ENCODE measurements around the gene ZEB2.

The ZEB2 gene

DNA sequence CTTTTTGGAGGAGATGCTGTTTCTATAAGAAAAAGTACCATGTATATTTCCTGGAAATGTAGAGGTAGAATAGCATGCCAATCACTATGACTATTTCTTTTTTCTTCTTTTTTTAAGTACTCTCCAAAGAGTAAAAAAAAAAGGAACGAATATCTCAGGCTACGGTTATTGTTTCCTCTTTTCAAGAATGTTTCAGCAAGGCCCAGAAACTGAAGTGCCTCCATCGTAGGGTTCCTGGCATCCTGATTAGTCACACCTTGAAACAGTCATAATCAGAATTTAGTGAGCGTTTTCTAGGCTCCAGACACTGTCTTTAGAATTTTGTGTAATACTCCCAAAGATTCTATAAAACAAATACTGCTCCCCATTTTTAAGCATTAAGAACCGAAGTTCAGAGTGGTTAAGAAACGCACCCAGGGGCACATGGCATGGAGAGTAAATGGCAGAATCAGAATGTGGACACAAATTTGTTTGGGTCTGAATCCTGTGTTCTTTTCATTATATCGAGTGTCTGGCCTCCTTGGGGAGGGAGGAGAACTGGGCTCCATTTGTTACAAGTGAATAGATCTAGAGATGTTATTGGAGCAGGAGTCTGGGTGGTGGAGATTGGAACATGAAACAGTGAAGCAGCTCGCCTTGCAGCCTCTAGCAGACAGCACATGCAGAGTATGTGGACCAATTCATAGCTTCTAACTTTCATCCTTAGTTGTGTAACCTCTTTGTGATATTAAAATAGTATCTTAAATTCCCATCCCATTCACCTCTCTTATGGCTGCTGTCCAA lies 26.7 kb downstream of the ZEB2 start:
- no peak for DNase-seq

DNA sequence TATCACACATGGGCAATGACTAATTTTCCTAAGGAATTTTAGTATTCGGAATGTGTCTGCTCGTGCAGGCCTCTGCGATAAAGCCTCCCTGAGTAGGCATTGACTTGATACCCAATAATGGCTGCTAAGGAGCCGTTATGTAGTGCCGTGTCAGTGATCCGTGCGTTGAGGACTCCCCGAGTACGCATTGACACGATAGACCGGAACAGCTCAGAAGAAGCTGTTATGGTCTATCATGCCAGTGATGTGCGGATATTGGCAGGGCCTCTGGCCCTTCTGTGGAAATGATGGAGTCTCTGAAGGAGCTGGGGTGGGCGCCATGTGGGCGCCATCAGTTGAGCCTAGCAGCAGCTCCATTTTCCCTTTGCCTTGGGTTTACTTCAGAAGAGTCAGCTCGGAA lies 29.1 kb downstream of the ZEB2 start:
- no peak for DNase-seq

DNA sequence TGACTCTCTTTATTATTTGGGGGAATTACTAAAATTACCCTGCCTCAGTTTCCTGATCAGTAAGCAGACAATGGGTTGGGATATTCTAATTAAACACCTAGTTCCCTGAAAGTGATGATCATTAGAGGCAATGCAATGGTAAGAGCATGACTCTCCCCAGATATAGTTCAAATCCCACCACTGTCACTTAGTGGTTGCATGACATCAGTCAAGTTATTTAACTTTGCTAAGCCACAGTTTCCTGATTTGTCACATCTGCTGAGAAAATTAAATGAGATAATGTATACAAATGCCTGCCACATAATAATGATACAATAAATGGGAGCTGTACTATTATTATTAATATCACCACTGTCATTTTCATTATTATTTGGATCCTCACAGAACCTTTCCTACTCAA lies 29.9 kb downstream of the ZEB2 start:
- no peak for DNase-seq

DNA sequence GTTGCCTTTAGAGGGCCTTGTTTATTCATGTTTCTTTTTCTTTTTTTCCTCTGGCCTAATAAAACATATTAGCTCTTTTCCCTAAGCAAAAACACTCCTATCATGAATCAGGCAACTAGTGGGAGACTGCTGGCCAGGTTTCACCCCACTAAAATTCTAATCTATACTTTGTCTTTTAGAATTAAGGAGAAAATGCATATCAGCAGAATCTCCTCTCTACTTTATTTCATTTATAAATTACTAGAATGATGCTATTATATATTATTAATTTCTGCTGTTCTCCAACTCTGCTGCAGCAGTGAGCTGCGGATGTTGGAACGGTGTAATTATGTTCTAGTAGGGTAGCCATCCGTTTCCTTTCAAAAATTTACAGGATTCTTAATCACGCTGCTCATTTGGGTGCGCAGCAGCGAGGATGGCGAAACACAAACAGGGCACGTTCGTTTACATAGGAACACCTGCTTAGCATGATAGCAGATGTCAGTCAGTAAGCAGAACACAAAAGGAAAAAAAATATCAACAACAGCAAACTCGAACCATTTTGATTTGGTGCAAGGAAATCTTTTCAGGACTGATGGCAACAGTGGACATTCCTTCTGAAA lies 30.5 kb downstream of the ZEB2 start:
- no peak for DNase-seq

DNA sequence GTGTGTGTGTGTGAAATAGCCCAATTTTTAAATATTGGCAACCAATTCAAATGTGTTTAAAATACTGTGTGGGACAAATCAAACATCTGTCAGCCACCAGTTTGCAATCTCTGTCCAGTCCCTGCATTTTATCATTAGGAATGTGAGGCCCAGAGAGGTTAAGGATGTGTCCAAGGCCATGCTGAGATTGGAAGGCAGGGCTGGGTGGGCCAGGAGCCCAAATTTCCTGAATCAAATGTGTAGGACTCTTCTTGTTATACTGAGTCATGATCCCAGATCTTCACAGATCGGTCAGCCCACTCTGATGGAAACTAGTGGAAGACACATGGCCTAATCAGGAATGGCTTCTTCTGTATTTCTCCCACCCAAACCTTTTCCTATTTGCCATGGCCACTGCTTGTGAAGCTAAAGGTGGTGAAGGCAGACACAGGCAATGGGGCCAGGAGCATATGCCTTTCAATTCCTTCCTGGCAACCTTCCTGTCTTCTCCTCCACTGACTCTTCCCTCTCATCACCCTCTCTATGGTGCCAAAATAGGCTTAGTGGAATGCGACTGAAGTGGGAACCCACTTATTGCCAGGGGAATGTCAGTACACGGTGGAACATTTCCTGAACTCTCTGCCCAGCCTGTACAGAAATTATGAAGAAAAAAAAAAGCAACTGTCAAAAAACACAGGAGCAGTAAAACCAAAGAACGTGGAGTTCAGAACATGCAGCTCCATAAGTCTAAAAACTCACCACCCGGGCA lies 35.5 kb downstream of the ZEB2 start:
- no peak for DNase-seq

DNA sequence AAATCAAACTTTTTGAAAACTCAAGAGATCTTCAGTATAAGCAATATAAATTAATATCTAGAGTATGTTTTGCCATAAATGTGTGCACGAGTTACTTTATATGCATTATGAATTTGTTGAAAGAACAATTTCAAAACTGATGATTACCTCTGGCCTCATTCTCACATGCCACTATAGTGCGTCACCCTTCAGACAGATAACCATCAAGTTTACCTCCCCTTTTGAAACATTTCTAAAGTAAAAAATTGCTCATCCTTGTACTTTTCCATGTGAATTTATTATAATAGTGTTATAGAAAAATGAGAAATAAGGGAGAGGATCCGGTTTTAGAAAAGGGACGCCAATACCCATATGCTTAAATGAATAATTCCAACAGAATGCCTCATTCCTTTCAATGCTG lies 38.3 kb downstream of the ZEB2 start:
- no peak for DNase-seq

DNA sequence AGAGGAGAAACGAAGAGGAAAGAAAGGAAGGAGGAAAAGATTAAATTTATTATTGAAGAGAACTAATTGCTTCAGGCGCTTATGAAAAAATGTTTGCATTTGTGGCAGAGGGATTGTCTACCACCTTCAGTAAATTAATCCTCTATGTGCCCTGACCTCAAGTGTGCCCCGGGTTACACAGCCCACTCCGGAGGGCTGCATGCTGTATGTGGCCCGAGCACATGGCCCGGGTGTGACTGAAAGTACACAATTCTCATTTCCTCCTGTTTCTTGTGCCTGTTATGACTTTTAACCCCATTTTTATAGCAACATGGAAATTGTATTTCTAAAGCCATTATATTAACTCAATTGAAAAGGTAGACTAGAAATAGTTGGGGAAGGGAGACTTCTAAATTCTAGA lies 38.8 kb downstream of the ZEB2 start:
- DNase-seq: no peak

DNA sequence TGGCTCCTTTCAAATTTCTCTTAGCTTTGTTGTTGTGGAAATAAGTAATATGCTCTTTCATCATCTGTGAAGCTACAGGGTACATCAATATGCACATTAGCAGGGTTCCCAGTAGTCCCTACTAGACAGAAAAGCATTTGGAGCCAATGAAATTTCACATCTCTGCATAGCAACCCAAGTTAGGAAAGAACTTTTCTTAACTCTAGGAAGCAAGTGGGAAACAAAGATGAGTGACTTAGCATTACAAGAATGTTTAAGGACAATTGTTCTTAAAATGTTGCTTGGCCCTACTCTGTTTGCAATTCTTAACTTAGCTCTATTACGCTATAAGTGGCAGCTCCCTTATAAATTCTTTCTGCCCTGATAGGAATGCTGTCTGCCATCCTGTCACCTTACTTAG lies 39.6 kb downstream of the ZEB2 start:
- DNase-seq: no peak

DNA sequence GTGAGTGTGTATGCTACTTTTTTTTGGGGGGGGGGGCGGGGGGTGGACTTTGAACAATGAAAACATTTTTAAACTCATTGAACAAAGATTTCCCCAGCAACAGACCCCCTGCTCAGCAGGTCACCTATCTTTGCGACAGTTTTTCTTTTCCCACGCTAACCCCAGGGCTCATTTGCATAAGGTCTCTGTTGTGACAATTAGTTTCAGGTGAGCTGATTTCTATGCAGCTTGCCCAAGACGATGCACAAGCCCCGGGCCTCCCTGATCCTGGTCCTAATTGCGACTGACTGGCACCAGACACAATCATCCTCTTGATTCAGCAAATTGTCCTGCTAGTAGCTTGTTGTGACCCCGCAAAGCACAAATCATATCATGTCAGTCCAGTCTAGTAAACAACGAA lies 40.3 kb downstream of the ZEB2 start:
- DNase-seq: no peak

DNA sequence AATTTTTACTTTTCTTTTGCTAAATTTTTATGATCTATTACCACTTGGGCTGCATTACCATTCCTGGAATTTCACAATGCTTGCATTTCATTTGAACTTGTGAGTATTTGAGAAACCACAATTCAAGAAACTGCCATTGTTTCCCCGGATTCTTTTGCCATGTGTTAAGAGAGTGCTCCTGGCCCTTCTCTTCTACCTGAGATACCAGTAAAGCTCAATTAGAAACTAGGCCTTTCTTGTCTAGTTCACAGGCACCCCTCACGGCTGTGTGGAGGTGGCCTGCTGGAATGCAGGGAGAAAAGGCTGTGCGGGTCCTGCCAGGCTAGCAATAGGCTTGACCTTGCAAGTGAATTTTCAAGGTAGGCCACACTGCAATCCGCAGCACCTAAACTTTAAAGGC lies 40.8 kb downstream of the ZEB2 start:
- no peak for DNase-seq

DNA sequence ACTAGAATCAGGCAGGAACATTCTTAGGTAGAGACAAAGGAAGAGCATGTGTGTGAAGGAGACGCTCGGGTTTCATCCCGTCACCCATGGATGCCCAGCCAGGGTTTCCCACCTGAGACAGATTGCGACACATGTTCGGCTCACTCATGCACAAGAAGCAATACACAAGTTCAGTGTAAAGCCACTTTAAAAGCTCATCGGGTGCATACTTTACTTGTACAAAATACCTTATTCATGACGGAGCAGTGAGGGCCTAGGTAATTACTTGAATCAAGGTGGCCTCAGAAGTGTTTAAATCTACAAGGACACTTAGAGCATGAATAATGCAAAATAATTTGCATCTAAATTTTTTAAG lies 42.0 kb downstream of the ZEB2 start:
- DNase-seq: no peak

DNA sequence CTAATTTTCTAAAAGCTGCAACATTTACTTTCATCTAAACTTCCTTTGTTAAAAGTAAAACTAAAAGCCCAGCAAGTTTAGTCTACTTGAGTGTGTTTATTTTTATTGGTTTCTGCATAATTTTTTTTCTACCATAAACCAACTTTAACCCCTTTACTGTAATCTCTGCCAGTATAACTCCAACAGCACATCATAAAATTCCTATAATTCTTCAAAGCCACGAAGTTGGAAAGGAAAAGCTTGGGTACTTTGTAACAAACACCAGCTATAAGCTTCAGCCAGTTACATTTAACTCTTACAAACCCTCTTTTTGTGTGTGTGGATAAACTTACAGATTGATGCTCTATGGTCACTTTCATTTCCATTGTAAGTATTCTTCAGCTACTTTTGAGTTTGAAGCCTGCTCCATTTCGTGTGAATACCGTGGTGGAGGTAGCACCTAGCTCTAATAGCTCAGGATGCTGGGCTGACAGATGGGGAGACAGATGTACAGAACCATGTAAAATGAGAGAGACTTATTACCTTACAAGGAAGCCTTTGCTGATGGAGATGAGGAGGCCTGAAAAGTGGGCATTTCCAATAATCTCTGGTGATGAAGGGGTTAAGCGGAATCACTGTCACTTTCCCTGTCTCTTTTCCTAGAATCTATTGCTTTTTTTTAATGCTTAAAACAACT lies 42.5 kb downstream of the ZEB2 start:
- no peak for DNase-seq

DNA sequence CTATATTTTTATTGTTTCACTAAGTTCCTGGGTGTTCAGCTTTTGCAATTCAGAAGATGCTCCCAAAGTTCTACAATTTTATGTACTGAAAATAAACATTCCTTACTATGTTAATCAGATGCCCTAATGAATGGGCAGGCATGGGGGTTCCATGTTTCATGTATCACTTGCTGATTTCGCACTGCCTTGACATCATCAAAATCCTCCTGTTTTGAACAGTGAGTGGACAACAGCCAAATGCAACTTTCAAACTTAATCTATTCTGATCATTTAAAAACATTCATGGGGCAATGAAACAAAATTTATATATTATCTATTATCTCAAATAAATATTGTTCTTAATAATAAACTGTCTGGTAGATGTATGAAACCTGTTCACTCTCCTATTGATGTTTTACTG lies 43.2 kb downstream of the ZEB2 start:
- DNase-seq: no peak

DNA sequence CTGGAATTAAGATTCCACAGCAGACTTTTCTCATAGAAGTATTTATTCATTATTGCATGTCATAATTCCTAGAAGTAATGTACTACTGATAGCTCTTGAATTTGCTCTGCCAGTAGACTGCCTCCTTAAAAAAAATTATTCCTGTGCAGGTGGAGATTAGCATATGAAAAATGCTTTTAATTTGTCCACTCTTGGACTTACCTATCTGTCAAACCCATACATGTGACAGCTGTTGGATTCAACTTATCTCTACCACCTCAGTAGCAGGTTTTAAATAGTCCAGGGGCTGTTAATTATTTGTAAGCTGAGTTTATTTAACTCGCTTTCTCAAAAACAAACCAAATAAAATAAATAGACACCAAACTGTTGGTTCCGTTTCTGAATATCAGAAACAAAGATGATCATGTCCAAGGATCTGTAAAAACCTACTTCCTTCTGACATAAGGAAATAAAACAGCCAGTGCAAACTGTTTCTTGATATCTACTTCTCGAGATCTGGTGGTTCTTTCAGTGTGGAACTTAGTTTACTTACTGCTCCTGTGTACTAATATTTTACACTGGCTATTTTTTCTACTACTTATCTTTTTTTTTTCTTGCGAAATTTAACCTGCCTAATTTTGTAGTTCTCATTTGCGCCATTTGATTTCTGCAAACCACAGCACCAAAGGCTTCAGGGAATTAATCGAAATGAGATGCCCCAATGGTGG lies 44.2 kb downstream of the ZEB2 start:
- no peak for DNase-seq

DNA sequence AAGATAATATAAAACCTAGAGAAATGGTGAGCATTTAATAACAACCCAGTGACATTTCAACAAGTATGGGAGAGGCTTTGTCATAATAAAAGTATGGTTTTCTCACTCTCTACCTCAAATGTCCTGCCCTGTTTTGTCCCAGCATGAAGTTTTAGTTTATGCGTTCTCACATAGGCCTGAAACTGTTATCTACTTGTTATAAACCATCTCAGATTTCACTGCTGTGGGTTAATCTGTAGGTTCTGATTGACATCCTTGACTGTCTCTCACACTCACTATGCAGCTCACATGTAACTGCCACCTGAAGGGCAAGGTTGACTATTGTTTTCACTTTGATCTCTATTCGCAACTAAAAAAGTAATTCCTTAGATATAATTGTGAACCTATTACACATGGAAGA lies 44.9 kb downstream of the ZEB2 start:
- DNase-seq: no peak

DNA sequence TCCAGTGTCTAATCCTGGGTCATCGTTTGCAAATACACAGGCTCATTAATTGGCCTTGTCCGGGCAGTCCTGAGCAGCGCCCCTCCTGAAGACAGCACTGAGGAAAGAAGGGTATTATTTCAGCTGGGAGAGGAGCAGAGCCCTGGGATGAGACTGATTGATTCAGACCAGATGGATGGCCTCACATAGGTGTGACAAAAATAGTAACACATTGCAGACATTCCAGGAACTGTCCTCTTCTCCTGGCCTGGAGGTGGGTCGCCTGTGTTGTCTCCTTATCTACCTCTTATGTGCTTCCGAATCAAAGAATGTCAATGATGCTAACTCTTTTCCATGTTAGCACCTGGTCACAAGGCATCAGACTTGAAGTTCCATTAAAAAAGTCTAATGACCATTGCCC lies 45.9 kb downstream of the ZEB2 start:
- DNase-seq: no peak

DNA sequence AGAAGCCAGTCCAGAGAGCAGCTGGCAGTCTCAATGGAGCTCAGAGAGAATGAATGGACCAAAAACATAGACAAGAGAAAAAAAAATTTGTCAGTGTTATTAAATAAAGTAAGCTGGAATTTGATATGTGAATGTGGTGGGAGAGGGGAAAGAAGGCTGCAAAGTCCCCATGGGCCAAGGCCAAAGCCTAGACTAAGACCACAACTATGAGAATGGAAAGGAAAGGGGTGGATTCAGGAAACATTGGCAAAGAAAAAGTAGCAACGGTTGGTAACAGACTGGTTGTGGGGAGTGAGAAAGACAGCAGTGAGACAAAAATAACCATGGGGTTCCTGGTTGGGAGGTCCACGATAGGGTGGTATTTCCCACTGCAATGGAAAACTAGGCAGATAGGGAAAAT lies 47.0 kb downstream of the ZEB2 start:
- DNase-seq: no peak

DNA sequence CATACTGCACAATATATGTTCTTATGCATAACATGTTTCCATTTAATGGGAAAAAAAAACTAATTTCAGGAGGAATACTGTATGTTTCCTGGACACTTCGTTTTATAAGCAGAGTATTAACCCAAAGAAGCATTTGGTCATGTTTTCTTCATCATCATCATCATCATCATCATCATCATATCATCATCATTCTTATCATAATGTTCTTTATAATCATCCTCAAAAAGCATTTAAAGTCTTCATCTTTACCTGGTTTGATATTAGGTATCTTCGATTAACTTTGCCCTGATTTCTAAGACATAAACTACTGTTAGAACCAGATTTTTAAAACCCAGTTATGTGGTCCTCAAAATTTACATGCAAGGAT lies 47.9 kb downstream of the ZEB2 start:
- no peak for DNase-seq

DNA sequence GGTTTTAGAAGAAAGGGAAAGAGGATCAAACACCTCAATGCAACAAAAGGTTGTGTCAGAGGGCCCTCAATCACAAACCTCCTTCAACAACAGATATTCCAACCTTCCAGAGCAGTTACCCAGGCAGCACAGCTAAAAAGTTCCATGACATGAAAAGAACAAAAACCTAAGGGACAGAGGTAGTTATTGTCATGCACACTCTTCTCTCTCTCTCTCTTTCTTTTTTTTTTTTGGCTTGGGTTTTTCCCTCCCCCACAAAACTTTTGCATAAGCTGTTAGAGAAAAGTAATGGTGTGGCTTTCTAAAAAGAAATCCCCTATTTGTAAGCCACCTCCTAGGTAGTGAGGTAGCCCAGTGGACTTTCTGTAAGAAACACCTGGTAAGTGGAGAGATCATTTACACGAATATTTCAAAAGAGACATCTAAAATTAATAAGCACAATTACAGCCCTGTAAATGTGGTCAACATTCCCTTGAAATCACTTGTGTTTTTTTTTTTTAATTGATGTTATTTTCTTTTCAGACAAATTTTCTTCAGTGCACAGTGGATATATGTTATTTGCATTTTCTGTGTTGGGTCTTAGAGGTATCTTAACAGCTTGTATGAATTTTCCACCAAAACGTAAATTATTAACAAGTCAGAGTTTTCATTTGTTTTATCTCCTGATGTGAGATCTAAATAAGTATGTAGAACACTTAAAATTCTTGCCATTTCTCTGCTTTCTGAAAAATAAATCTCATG lies 48.4 kb downstream of the ZEB2 start:
- no peak for DNase-seq

DNA sequence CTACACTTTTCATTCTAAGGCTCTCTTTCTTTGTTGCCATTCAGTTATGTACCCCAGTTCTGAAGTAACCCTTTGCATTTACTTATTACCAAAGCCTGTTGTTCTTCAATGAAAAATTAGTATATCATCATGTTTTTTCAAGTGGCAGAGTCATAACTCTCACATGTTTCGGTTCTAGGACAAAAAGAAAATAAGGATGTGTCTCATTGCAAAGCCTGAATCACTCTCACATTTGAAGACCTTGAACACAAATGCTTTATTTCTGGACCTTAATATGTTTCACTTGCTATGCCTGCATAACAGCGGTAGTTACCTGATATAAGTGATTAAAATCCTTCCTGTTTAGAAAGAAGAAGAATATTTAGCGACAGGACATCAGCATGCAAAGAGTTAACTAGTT lies 49.1 kb downstream of the ZEB2 start:
- DNase-seq: no peak

DNA sequence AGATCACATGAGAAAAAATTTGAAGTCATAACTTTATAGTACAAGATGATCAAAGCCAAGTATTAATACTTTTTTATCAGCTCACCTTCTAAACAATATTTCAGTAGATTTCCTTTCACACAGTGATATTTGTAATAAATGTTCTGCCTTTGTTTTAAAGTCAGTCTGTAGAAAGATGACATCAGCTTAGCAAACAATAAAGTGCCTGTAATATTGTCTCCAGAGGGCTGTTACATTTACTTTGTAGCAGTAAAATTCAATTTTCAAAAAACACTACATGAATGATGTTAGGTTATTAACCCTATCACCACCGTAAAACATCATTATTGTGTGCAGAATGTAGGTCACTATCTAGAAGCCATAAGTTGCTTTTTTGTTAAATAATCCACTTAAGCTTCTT lies 49.6 kb downstream of the ZEB2 start:
- no peak for DNase-seq

DNA sequence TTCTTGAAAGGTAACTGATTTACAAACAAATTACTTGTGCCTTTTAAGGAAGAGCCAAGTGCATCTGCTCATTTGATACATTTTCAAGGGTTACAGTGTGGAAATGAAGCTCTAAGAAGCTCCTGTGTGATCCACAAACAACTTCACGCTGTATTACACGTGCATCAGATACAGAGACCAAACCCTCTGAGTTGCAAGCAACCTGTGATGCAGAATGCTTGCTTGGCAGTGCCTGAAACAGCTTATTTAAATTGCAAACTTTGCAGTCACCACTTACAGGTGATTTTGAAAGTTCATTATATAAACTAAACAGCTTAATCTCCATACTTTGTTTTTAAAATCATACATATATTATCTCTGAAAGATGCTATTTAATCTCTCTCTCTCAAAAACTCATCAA lies 50.1 kb downstream of the ZEB2 start:
- DNase-seq: no peak

Data from HCEC 1CT (cell line).